Esophagus muscularis mucosa (tissue), 4 donors: ENCODE results near the gene TOP2A. TPM values are rescaled to one million over a fixed set of nuclear protein-coding genes. Genes with fewer than 3 reads are reported as not detected.
"Not testable (repeated sequence)": the region's sequence is repeated elsewhere in the genome, so short reads cannot be mapped to it uniquely, and the experiment has no call there.

Experiments
- DNase-seq: peaks from one replicate; pipeline ENCODE4 v3.0.0-alpha.2; 2017; ENCODE audit errors: extremely low spot score
- H3K27ac ChIP-seq, 4 donors: fragments of 200-600 bp; sonication (generic); replicated peaks in 1 of 4; 1 replicate in 3 of 4; 2 replicates in 1 of 4; pipeline ENCODE4 v1.5.1; 2016 to 2019; ENCODE audit warnings: mild to moderate bottlenecking in 1 of 4
- H3K27me3 ChIP-seq, 4 donors: fragments of 200-600 bp; sonication (generic); one replicate each; pipeline versions ENCODE4 v1.5.1 to v1.6.0; 2016 to 2019
- H3K36me3 ChIP-seq, 4 donors: fragments of 200-600 bp; sonication (generic); one replicate each; pipeline ENCODE4 v1.5.1; 2016 to 2019
- H3K4me1 ChIP-seq, 4 donors: fragments of 200-600 bp; sonication (generic); one replicate each; pipeline ENCODE4 v1.5.1; 2016 to 2019
- H3K4me3 ChIP-seq, 4 donors: fragments of 200-600 bp; sonication (generic); 1 replicate in 2 of 4; 2 replicates in 2 of 4; pipeline ENCODE4 v1.5.1; 2016 to 2019; ENCODE audit warnings: mild to moderate bottlenecking in 4 of 4, moderate library complexity in 1 of 4
- H3K9me3 ChIP-seq, 4 donors: fragments of 200-600 bp; sonication (generic); 1 replicate in 3 of 4; 2 replicates in 1 of 4; pipeline ENCODE4 v1.5.1; 2016 to 2019
- EP300 ChIP-seq: sonication (generic); formaldehyde crosslinking; IDR thresholded peaks from one replicate; pipeline ENCODE4 v1.6.1; 2017; ENCODE audit warnings: antibody characterized with exemption
- POLR2A ChIP-seq: fragments of 450-650 bp; IDR thresholded peaks from one replicate; pipeline ENCODE4 v1.6.1; 2017; ENCODE audit warnings: antibody characterized with exemption, moderate library complexity, mild to moderate bottlenecking, low read depth
- POLR2AphosphoS5 ChIP-seq, 2 donors: sonication (generic); formaldehyde crosslinking; IDR thresholded peaks; one replicate each; pipeline ENCODE4 v1.6.1; 2017; ENCODE audit warnings: antibody characterized with exemption in 2 of 2
- WGBS: methylation state at CpG from one replicate; pipeline ENCODE4 v1.1.5; 2018; 5-methylcytosine and 5-hydroxymethylcytosine counted together
- intact Hi-C: fragments of 100-400 bp; cut with DNase I; formaldehyde crosslinking; loops from one replicate; pipeline ENCODE4 v1.15.1; 2023
- total RNA-seq, 4 donors: library from RNA; depleted of rRNA; stranded (reverse); fragments of >200 nt; gene quantifications; one replicate each; pipeline versions ENCODE4 v1.1.0 to v1.2.1, GENCODE V29; 2016
- TF ChIP-seq, protein P1 (sequence below), 3 experiments: fragments of 200-600 bp in 2 of 3; fragments of 450-650 bp in 1 of 3; sonication (generic) in 2 of 3; IDR thresholded peaks; one replicate each; pipeline ENCODE4 v1.5.1; 2017 to 2019; ENCODE audit warnings: antibody characterized with exemption in 3 of 3, mild to moderate bottlenecking in 2 of 3, moderate library complexity in 1 of 3

Gene TOP2A
- total RNA-seq, 4 donors from 2014 or later, result under 0.01 to 1.4 (median 0.30) TPM

DNA sequence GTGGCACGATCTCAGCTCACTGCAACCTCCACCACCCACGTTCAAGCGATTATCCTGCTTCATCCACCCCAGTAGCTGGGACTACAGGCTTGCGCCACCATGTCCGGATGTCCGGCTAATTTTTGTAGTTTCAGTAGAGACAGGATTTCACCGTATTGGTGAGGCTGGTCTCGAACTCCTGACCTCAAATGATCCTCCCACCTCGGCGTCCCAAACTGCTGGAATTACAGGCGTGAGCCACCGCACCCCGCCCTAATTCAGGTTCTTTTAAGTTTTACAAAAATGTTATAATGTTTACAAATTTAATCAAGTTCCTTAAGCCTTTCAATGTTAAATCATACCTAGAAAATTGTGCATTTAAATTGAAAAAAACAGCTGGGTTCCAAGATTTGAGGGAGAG, 39.9 kb downstream of the TOP2A start:
- H3K4me3 ChIP-seq, result no peak overlapping the region
- H3K4me1 ChIP-seq, result no peaks in the 10 kb centered on the region
- no peaks in the 10 kb centered on the region for H3K27me3 ChIP-seq
- intact Hi-C loops, result no loop called here
- no peaks in the 10 kb centered on the region for H3K36me3 ChIP-seq
- TF ChIP-seq POLR2AphosphoS5 (IDR thresholded peaks at IDR 0.05) (no peak), EP300 (no peak), POLR2A (no peak)
- TF ChIP-seq, protein P1, sequence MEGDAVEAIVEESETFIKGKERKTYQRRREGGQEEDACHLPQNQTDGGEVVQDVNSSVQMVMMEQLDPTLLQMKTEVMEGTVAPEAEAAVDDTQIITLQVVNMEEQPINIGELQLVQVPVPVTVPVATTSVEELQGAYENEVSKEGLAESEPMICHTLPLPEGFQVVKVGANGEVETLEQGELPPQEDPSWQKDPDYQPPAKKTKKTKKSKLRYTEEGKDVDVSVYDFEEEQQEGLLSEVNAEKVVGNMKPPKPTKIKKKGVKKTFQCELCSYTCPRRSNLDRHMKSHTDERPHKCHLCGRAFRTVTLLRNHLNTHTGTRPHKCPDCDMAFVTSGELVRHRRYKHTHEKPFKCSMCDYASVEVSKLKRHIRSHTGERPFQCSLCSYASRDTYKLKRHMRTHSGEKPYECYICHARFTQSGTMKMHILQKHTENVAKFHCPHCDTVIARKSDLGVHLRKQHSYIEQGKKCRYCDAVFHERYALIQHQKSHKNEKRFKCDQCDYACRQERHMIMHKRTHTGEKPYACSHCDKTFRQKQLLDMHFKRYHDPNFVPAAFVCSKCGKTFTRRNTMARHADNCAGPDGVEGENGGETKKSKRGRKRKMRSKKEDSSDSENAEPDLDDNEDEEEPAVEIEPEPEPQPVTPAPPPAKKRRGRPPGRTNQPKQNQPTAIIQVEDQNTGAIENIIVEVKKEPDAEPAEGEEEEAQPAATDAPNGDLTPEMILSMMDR (IDR thresholded peaks at IDR 0.05), result no peak
- no peaks in the 10 kb centered on the region for H3K9me3 ChIP-seq
- no peak for DNase-seq
- WGBS, result 92% methylated on average over 13 of the region's 13 CpGs
- no peak overlapping the region for H3K27ac ChIP-seq

DNA sequence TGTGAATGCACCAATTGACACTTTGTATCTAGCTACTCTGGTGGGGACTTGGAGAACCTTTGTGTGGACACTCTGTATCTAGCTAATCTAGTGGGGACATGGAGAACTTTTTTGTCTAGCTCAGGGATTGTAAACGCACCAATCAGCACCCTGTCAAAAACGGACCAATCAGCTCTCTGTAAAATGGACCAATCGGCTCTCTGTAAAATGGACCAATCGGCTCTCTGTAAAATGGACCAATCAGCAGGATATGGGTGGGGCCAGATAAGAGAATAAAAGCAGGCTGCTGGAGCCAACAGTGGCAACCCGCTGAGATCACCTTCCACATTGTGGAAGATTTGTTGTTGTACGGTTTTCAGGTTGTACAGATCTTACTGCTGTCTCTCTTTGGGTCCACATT, 41.2 kb downstream of the TOP2A start:
- intact Hi-C loops, result not testable (repeated sequence)

DNA sequence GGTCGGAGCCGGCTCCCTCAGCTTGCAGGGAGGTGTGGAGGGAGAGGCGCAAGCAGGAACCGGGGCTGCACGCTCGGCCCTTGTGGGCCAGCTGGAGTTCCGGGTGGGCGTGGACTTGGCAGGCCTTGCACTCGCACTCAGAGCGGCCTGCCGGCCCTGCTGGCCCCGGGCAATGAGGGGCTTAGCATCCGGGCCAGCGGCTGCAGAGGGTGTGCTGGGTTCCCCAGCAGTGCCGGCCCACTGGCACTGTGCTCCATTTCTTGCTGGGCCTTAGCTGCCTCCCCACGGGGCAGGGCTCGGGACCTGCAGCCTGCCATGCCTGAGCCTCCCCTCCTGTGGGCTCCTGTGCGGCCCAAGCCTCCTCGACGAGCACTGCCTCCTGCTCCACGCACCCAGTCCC, 41.9 kb downstream of the TOP2A start:
- H3K4me1 ChIP-seq, intact Hi-C loops, H3K36me3 ChIP-seq, H3K9me3 ChIP-seq, H3K4me3 ChIP-seq, H3K27me3 ChIP-seq, H3K27ac ChIP-seq: not testable (repeated sequence)
- peak; percentile 29 for DNase-seq
- no CpG with 5 or more reads among the region's 21 CpGs for WGBS

More for the DNA sequence above, 41.2 kb downstream of the TOP2A start:
- 77% methylated on average over 6 of the region's 6 CpGs for WGBS
- not testable (repeated sequence) for H3K27ac ChIP-seq, H3K4me1 ChIP-seq, H3K9me3 ChIP-seq, H3K36me3 ChIP-seq, H3K4me3 ChIP-seq, DNase-seq, H3K27me3 ChIP-seq

DNA sequence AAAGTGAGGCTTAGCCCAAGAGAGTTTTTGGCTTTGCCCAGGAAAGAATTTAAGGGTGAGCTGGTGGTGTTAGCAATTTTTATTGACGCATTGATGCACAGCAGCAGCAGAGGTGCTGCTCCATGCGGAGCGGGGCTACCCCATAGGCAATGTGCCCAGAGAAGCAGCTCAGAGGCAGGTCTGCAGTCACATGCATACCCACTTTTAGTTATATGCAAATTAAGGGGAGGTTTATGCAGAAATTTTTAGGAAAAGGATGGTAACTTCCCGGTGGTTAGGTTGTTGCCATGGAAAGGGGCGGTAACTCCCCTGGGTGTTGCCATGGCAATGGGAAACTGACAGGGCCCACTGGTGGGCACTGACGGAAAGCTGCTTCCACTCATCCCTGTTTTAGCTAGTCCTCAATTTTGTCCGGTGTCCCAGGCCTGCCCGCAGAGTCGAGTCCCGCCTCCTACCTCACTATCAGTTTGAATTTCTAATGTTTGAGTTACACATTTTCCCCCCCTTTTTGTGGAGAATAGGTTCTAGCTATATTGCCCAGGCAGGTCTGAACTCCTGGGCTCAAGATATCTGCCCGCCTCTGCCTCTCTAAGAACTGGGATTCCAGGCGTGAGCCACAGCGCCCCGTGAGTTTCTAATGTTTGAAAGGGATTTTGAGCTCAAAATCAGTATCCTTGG, 42.7 kb downstream of the TOP2A start:
- H3K4me1 ChIP-seq, result no peaks in the 10 kb centered on the region
- H3K27me3 ChIP-seq, result no peaks in the 10 kb centered on the region
- intact Hi-C loops, result loop anchor here (5.0 kb wide), 1 partner anchor 37 kb away; no protein-coding TSS in a partner anchor
- no peak overlapping the region for H3K27ac ChIP-seq
- TF ChIP-seq POLR2AphosphoS5 (IDR thresholded peaks at IDR 0.05), result no peak
- TF ChIP-seq EP300, result no peak
- no peak for TF ChIP-seq POLR2A
- TF ChIP-seq, protein P1 (IDR thresholded peaks at IDR 0.05), result no peak
- WGBS, result 90% methylated on average over 14 of the region's 14 CpGs
- no peak for DNase-seq
- no peak overlapping the region for H3K4me3 ChIP-seq
- H3K9me3 ChIP-seq, result no peaks in the 10 kb centered on the region
- H3K36me3 ChIP-seq, result no peaks in the 10 kb centered on the region

DNA sequence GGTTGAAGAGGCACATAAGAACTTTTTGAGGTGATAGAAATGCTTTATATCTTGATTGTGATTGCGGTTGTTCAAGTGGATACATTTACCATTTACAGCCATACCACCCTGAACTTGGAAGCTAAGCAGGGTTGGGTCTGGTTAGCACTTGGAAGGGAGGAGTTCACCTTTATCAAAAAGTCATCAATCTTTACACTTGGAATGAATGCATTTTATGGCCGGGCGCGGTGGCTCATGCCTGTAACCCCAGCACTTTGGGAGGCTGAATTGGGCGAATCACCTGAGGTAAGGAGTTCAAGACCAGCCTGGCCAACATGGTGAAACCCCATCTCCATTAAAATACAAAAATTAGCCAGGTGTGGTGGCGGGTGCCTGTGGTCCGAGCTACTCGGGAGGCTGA, 43.7 kb downstream of the TOP2A start:
- no peaks in the 10 kb centered on the region for H3K9me3 ChIP-seq
- no peaks in the 10 kb centered on the region for H3K27me3 ChIP-seq
- no peaks in the 10 kb centered on the region for H3K36me3 ChIP-seq
- TF ChIP-seq POLR2AphosphoS5 (IDR thresholded peaks at IDR 0.05) (no peak), POLR2A (no peak), EP300 (no peak)
- TF ChIP-seq, protein P1 (IDR thresholded peaks at IDR 0.05), result no peak
- intact Hi-C loops, result loop anchor here (5.0 kb wide), 1 partner anchor 38 kb away; no protein-coding TSS in a partner anchor
- no peak overlapping the region for H3K4me3 ChIP-seq
- no peaks in the 10 kb centered on the region for H3K4me1 ChIP-seq
- WGBS, result 81% methylated on average over 7 of the region's 8 CpGs
- no peak for DNase-seq
- no peak overlapping the region for H3K27ac ChIP-seq

DNA sequence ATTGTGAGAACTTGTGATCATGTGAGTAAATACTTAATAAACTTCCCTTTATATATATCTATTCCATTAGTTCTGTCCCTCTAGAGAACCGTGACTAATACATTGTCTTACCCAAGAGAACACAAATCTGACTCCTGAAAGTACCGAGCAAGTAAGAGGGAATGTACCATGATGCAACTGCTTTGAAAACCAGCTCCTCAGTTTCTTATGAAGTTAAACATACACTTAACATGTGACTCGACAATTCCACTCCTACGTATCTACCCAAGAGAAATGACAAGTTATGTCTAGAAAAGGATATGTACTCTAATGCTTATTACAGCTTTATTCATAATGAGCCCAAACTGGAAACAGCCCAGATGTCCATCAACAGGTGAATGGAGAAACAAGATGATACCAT, 44.4 kb downstream of the TOP2A start:
- 76% methylated on average over 4 of the region's 4 CpGs for WGBS
- H3K36me3 ChIP-seq, result no peaks in the 10 kb centered on the region
- H3K27ac ChIP-seq, result no peak overlapping the region
- no peaks in the 10 kb centered on the region for H3K27me3 ChIP-seq
- no peaks in the 10 kb centered on the region for H3K4me1 ChIP-seq
- DNase-seq, result no peak
- no peak overlapping the region for H3K4me3 ChIP-seq
- TF ChIP-seq EP300, result no peak
- TF ChIP-seq, protein P1 (IDR thresholded peaks at IDR 0.05), result no peak
- no peak for TF ChIP-seq POLR2A
- TF ChIP-seq POLR2AphosphoS5 (IDR thresholded peaks at IDR 0.05), result no peak
- intact Hi-C loops, result loop anchor here (5.0 kb wide), 1 partner anchor 39 kb away; no protein-coding TSS in a partner anchor
- H3K9me3 ChIP-seq, result no peaks in the 10 kb centered on the region

DNA sequence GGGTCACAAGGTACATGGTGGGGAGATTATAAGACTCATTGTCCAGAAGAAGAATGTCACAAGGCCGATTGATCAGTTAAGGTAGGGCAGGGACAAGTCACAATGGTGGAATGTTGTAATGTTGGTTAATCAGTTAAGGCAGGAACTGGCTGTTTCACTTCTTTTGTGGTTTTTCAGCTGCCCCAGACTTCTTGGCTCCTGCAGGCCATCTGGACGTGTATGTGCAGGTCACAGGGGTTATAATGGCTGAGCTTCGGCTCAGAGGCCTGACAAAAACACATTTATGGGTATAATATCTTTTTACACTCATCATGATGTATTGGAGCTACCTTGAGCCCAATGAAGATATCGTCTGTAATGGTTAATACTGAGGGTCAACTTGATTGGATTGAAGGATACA, 45.1 kb downstream of the TOP2A start:
- not testable (repeated sequence) for H3K27me3 ChIP-seq, H3K36me3 ChIP-seq, H3K27ac ChIP-seq, H3K4me3 ChIP-seq, H3K4me1 ChIP-seq, H3K9me3 ChIP-seq, DNase-seq
- 67% methylated on average over 4 of the region's 4 CpGs for WGBS
- intact Hi-C loops, result loop anchor here (5.0 kb wide), 1 partner anchor 40 kb away; no protein-coding TSS in a partner anchor
